H9 (cell line): Measurements from ENCODE around the gene FBXO31. TPM values are rescaled to one million over a fixed set of nuclear protein-coding genes. Genes with fewer than 3 reads are reported as not detected.

Experiments used
- DNase-seq: peaks from one replicate; pipeline ENCODE4 v3.0.0-alpha.2; 2017
- H2AFZ ChIP-seq: one replicate; pipeline ENCODE4 v1.6.1; 2013; ENCODE audit warnings: mild to moderate bottlenecking, low read length, control low read depth, moderate library complexity
- H2AK5ac ChIP-seq: 2 replicates; pipeline ENCODE4 v1.6.1; 2013; ENCODE audit warnings: low read length, control low read depth, mixed read lengths; ENCODE audit not compliant: insufficient read length
- H2BK120ac ChIP-seq: one replicate; pipeline ENCODE4 v1.6.1; 2013; ENCODE audit warnings: low read depth, mild to moderate bottlenecking, low read length, control low read depth, inconsistent platforms; ENCODE audit not compliant: poor library complexity, severe bottlenecking
- H2BK12ac ChIP-seq: 2 replicates; pipeline ENCODE4 v1.6.1; 2013; ENCODE audit warnings: low read length, control low read depth, mixed read lengths, low read depth; ENCODE audit not compliant: insufficient read length
- H2BK15ac ChIP-seq: 2 replicates; pipeline ENCODE4 v1.6.1; 2013; ENCODE audit warnings: low read depth, low read length, control low read depth
- H2BK20ac ChIP-seq: one replicate; pipeline ENCODE4 v1.6.1; 2013; ENCODE audit warnings: low read depth, mild to moderate bottlenecking, low read length, control low read depth, inconsistent platforms; ENCODE audit not compliant: poor library complexity, severe bottlenecking
- H2BK5ac ChIP-seq: 2 replicates; pipeline ENCODE4 v1.6.1; 2013; ENCODE audit warnings: low read length, control low read depth, mixed read lengths; ENCODE audit not compliant: insufficient read length
- H3K14ac ChIP-seq: 2 replicates; pipeline ENCODE4 v1.6.1; 2013; ENCODE audit warnings: low read length, control low read depth; ENCODE audit not compliant: insufficient read depth
- H3K18ac ChIP-seq: 2 replicates; pipeline ENCODE4 v1.6.1; 2013; ENCODE audit warnings: low read depth, mild to moderate bottlenecking, mixed read lengths, low read length, control low read depth; ENCODE audit not compliant: insufficient read length
- H3K23ac ChIP-seq: 2 replicates; pipeline ENCODE4 v1.6.1; 2013; ENCODE audit warnings: low read length, control low read depth, mixed read lengths, low read depth; ENCODE audit not compliant: insufficient read length
- H3K23me2 ChIP-seq: 2 replicates; pipeline ENCODE4 v1.6.1; 2013; ENCODE audit warnings: low read depth, mild to moderate bottlenecking, mixed read lengths, low read length, control low read depth; ENCODE audit not compliant: insufficient read length, poor library complexity, severe bottlenecking
- H3K27ac ChIP-seq: 2 replicates; pipeline ENCODE4 v1.5.1; 2013; ENCODE audit warnings: low read length, control low read depth, mixed read lengths, low read depth; ENCODE audit not compliant: insufficient read length
- H3K27me3 ChIP-seq: 2 replicates; pipeline ENCODE4 v1.6.1; 2013; ENCODE audit warnings: low read length, control low read depth, inconsistent platforms; ENCODE audit not compliant: insufficient read depth
- H3K4ac ChIP-seq: 2 replicates; pipeline ENCODE4 v1.6.1; 2013; ENCODE audit warnings: low read depth, mild to moderate bottlenecking, control low read depth, inconsistent platforms, low read length, moderate library complexity
- H3K4me1 ChIP-seq: 2 replicates; pipeline ENCODE4 v1.6.1; 2013; ENCODE audit warnings: low read length, control low read depth, inconsistent platforms; ENCODE audit not compliant: insufficient read depth
- H3K4me2 ChIP-seq: 2 replicates; pipeline ENCODE4 v1.6.1; 2013; ENCODE audit warnings: low read length, control low read depth, mixed read lengths; ENCODE audit not compliant: insufficient read length, insufficient read depth
- H3K56ac ChIP-seq: 2 replicates; pipeline ENCODE4 v1.6.1; 2013; ENCODE audit warnings: low read depth, mild to moderate bottlenecking, mixed read lengths, low read length, control low read depth; ENCODE audit not compliant: insufficient read length
- H3K79me1 ChIP-seq: 2 replicates; pipeline ENCODE4 v1.6.1; 2013; ENCODE audit warnings: low read depth, mild to moderate bottlenecking, moderate library complexity, low read length, control low read depth, inconsistent platforms; ENCODE audit not compliant: insufficient read depth, poor library complexity, severe bottlenecking
- H3K79me2 ChIP-seq: 2 replicates; pipeline ENCODE4 v1.6.1; 2013; ENCODE audit warnings: low read length, control low read depth, inconsistent platforms; ENCODE audit not compliant: insufficient read depth
- H3K9ac ChIP-seq: 2 replicates; pipeline ENCODE4 v1.6.1; 2013; ENCODE audit warnings: low read length, control low read depth, mixed read lengths; ENCODE audit not compliant: insufficient read length; ENCODE audit errors: extremely low read depth
- H3K9me3 ChIP-seq: one replicate; pipeline ENCODE4 v1.6.1; 2013; ENCODE audit warnings: low read depth, low read length, inconsistent platforms; ENCODE audit not compliant: control insufficient read depth
- H3T11ph ChIP-seq: one replicate; pipeline ENCODE4 v1.6.1; 2013; ENCODE audit warnings: mild to moderate bottlenecking, low read length, control low read depth, inconsistent platforms
- H4K20me1 ChIP-seq: one replicate; pipeline ENCODE4 v1.6.1; 2013; ENCODE audit not compliant: control insufficient read depth, insufficient read length, insufficient read depth
- H4K5ac ChIP-seq: 2 replicates; pipeline ENCODE4 v1.6.1; 2013; ENCODE audit warnings: low read depth, mild to moderate bottlenecking, mixed read lengths, low read length, control low read depth; ENCODE audit not compliant: insufficient read length
- H4K8ac ChIP-seq: replicated peaks from 2 replicates; pipeline ENCODE4 v1.6.1; 2013; ENCODE audit warnings: low read length, control low read depth, mixed read lengths, low read depth; ENCODE audit not compliant: insufficient read length
- H4K91ac ChIP-seq: 2 replicates; pipeline ENCODE4 v1.6.1; 2013; ENCODE audit warnings: low read depth, mild to moderate bottlenecking, moderate library complexity, mixed read lengths, low read length, control low read depth; ENCODE audit not compliant: insufficient read length
- H3K27ac Mint-ChIP-seq, 3 experiments: 2 replicates in 2 of 3; 3 replicates in 1 of 3; pipeline ENCODE4 v1.8.0; 2020 to 2021; ENCODE audit warnings: mixed read lengths in 3 of 3, mild to moderate bottlenecking in 1 of 3, moderate library complexity in 1 of 3
- H3K27me3 Mint-ChIP-seq: 2 replicates; pipeline ENCODE4 v1.8.0; 2021; ENCODE audit warnings: low read depth, mild to moderate bottlenecking, moderate library complexity, mixed read lengths
- H3K36me3 Mint-ChIP-seq, 3 experiments: 2 replicates in 2 of 3; 3 replicates in 1 of 3; pipeline ENCODE4 v1.8.0; 2020 to 2021; ENCODE audit warnings: low read depth in 3 of 3, mixed read lengths in 3 of 3; ENCODE audit not compliant: insufficient read depth in 1 of 3
- H3K4me1 Mint-ChIP-seq, 2 experiments: 2 replicates each; pipeline ENCODE4 v1.8.0; 2020; ENCODE audit warnings: mixed read lengths in 2 of 2
- H3K4me3 Mint-ChIP-seq, 2 experiments: 2 replicates in 1 of 2; 3 replicates in 1 of 2; pipeline ENCODE4 v1.8.0; 2020 to 2021; ENCODE audit warnings: mild to moderate bottlenecking in 2 of 2, mixed read lengths in 2 of 2, moderate library complexity in 1 of 2
- H3K9me3 Mint-ChIP-seq, 2 experiments: 2 replicates in 1 of 2; 3 replicates in 1 of 2; pipeline ENCODE4 v1.8.0; 2020; ENCODE audit warnings: mild to moderate bottlenecking in 2 of 2, mixed read lengths in 2 of 2, moderate library complexity in 1 of 2
- WGBS: extraction: QIAGEN DNeasy Blood & Tissue Kit; methylation state at CpG from one replicate; pipeline ENCODE4 v1.1.7; 2013; ENCODE audit warnings: missing lambda C conversion rate, low lambda C conversion rate, mixed read lengths; ENCODE audit not compliant: insufficient read length; ENCODE audit errors: extremely low coverage; 5-methylcytosine and 5-hydroxymethylcytosine counted together
- total RNA-seq: library from RNA; stranded (reverse); gene quantifications from 2 replicates; pipeline ENCODE4 v1.2.1, GENCODE V29; 2021
- TF ChIP-seq, protein P1 (sequence below): fragments of 200-600 bp; sonication (generic); conservative IDR thresholded peaks from 3 replicates; pipeline ENCODE4 v1.8.0; 2021; ENCODE audit warnings: antibody characterized with exemption, mild to moderate bottlenecking

FBXO31 gene
- total RNA-seq, 1 experiment from 2014 or later: 24.2 TPM

DNA sequence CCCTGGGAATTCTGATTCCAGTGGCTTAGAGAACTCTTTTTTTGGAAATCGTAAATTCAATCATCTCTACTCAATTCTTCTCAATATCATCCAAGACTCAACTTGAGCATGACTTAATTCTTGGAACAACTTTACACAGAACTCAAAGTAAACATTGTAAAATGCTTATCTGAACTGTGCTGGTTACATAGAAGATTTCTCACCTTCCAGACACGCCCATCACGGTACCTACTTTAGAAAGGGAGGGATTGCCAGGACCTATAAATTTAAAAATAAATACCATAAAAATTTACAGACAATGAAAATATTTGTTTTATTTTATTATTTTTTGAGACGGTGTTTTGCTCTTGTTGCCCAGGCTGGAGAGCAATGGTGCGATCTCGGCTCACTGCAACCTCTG lies 35.1 kb upstream of the FBXO31 start:
- Histone ChIP-seq H3K4me2 (no peak overlapping the region), H3K4ac (no peak overlapping the region), H3K56ac (no peak overlapping the region), H2BK20ac (no peak overlapping the region), H4K8ac (no peak overlapping the region), H2BK15ac (no peak overlapping the region), H3K79me2 (no peaks in the 10 kb centered on the region), H3K79me1 (no peaks in the 10 kb centered on the region), H3T11ph (no peak overlapping the region), H2AFZ (no peak overlapping the region), H4K91ac (no peak overlapping the region), H4K20me1 (peaks cover 2% of the 10 kb centered on the region), H3K23ac (no peak overlapping the region), H2BK12ac (no peak overlapping the region), H3K4me1 (no peaks in the 10 kb centered on the region), H2AK5ac (no peak overlapping the region), H3K23me2 (no peaks in the 10 kb centered on the region), H3K9me3 (no peaks in the 10 kb centered on the region), H3K14ac (no peak overlapping the region), H3K18ac (no peak overlapping the region), H3K27me3 (no peaks in the 10 kb centered on the region), H2BK5ac (no peak overlapping the region), H3K27ac (no peak overlapping the region), H3K9ac (no peak overlapping the region), H4K5ac (no peak overlapping the region), H2BK120ac (no peak overlapping the region)
- DNase-seq: no peak
- H3K27ac Mint-ChIP-seq: no peak overlapping the region
- no peak overlapping the region for H3K4me3 Mint-ChIP-seq
- TF ChIP-seq, protein P1, sequence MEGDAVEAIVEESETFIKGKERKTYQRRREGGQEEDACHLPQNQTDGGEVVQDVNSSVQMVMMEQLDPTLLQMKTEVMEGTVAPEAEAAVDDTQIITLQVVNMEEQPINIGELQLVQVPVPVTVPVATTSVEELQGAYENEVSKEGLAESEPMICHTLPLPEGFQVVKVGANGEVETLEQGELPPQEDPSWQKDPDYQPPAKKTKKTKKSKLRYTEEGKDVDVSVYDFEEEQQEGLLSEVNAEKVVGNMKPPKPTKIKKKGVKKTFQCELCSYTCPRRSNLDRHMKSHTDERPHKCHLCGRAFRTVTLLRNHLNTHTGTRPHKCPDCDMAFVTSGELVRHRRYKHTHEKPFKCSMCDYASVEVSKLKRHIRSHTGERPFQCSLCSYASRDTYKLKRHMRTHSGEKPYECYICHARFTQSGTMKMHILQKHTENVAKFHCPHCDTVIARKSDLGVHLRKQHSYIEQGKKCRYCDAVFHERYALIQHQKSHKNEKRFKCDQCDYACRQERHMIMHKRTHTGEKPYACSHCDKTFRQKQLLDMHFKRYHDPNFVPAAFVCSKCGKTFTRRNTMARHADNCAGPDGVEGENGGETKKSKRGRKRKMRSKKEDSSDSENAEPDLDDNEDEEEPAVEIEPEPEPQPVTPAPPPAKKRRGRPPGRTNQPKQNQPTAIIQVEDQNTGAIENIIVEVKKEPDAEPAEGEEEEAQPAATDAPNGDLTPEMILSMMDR: no peak
- H3K4me1 Mint-ChIP-seq: peaks cover 14 to 19% of the 10 kb centered on the region in 2 experiments
- peaks cover 25 to 65% (median 62%) of the 10 kb centered on the region in 3 experiments for H3K36me3 Mint-ChIP-seq
- no CpG with 5 or more reads among the region's 6 CpGs for WGBS
- no peaks in the 10 kb centered on the region; a peak in 1 of 5 replicates for H3K9me3 Mint-ChIP-seq
- no peaks in the 10 kb centered on the region for H3K27me3 Mint-ChIP-seq
